BLaER1 treated with 17β-estradiol and CSF1 and Interleukin-3, amounts not matched to agents 10 nM and 100 nM (cell line): ENCODE data around the gene PIGN.
"Not testable (repeated sequence)": the region's sequence is repeated elsewhere in the genome, so short reads cannot be mapped to it uniquely, and the experiment has no call there.

Source experiments
- H3K27ac ChIP-seq, 11 experiments: shearing (Covaris generic); formaldehyde crosslinking; 2 replicates each; pipeline ENCODE4 v1.8.1; 2022
- H3K27me3 ChIP-seq, 11 experiments: shearing (Covaris generic); formaldehyde crosslinking; 2 replicates each; pipeline ENCODE4 v1.8.1; 2022
- H3K36me3 ChIP-seq, 11 experiments: shearing (Covaris generic); formaldehyde crosslinking; 2 replicates each; pipeline ENCODE4 v1.8.1; 2022
- H3K4me1 ChIP-seq, 10 experiments: shearing (Covaris generic); formaldehyde crosslinking; 2 replicates each; pipeline ENCODE4 v1.8.1; 2022
- H3K4me2 ChIP-seq, 11 experiments: shearing (Covaris generic); formaldehyde crosslinking; 2 replicates each; pipeline ENCODE4 v1.8.1; 2022
- H3K4me3 ChIP-seq, 10 experiments: shearing (Covaris generic); formaldehyde crosslinking; 2 replicates each; pipeline ENCODE4 v1.8.1; 2022
- H3K9ac ChIP-seq, 11 experiments: shearing (Covaris generic); formaldehyde crosslinking; 2 replicates each; pipeline ENCODE4 v1.8.1; 2022
- H3K9me3 ChIP-seq, 11 experiments: shearing (Covaris generic); formaldehyde crosslinking; replicated peaks in 1 of 11; 2 replicates each; pipeline ENCODE4 v1.8.1; 2022
- H4K20me1 ChIP-seq, 11 experiments: shearing (Covaris generic); formaldehyde crosslinking; 2 replicates each; pipeline ENCODE4 v1.8.1; 2022
- Cebpa-rat ChIP-seq, 11 experiments: shearing (Covaris generic); IDR thresholded peaks; 2 replicates each; pipeline ENCODE4 v1.8.1; 2022

PIGN gene

GRCh38 chr18:62175521-62175920 lies 11.3 kb downstream of the PIGN start:
- H4K20me1 ChIP-seq: peaks cover 0 to 5% (median 0%) of the 10 kb centered on the region in 11 experiments; a peak in 2 of 22 replicates
- H3K4me2 ChIP-seq: no peak overlapping the region
- no peak for TF ChIP-seq Cebpa-rat (IDR thresholded peaks at IDR 0.05)
- no peaks in the 10 kb centered on the region for H3K4me1 ChIP-seq
- H3K27ac ChIP-seq: no peak overlapping the region
- no peaks in the 10 kb centered on the region for H3K9me3 ChIP-seq
- no peaks in the 10 kb centered on the region for H3K27me3 ChIP-seq
- H3K36me3 ChIP-seq: peaks cover 0 to 22% (median 0%) of the 10 kb centered on the region in 11 experiments; a peak in 7 of 22 replicates
- no peak overlapping the region for H3K9ac ChIP-seq
- no peak overlapping the region for H3K4me3 ChIP-seq

- no peak for TF ChIP-seq Cebpa-rat (IDR thresholded peaks at IDR 0.05)
- no peaks in the 10 kb centered on the region for H4K20me1 ChIP-seq
Observed at GRCh38 chr18:62172298-62172697, 14.6 kb downstream of the PIGN start.

GRCh38 chr18:62170857-62171256 lies 16.0 kb downstream of the PIGN start:
- no peak overlapping the region for H3K4me3 ChIP-seq
- H3K36me3 ChIP-seq: peaks cover 0 to 19% (median 5%) of the 10 kb centered on the region in 11 experiments; a peak in 12 of 22 replicates
- H3K4me1 ChIP-seq: peaks cover 0 to 11% (median 5%) of the 10 kb centered on the region in 10 experiments; a peak in 12 of 20 replicates
- H3K27ac ChIP-seq: no peak overlapping the region
- no peaks in the 10 kb centered on the region for H4K20me1 ChIP-seq
- no peak overlapping the region for H3K9ac ChIP-seq
- H3K9me3 ChIP-seq: peaks cover 5 to 11% (median 10%) of the 10 kb centered on the region in 11 experiments; a peak in 21 of 22 replicates
- no peaks in the 10 kb centered on the region for H3K27me3 ChIP-seq
- no peak for TF ChIP-seq Cebpa-rat (IDR thresholded peaks at IDR 0.05)
- no peak overlapping the region for H3K4me2 ChIP-seq

More at GRCh38 chr18:62172298-62172697, 14.6 kb downstream of the PIGN start:
- H3K4me2 ChIP-seq: no peak overlapping the region
- H3K27ac ChIP-seq: no peak overlapping the region
- H3K27me3 ChIP-seq: no peaks in the 10 kb centered on the region
- H3K4me1 ChIP-seq: peaks cover 0 to 11% (median 5%) of the 10 kb centered on the region in 10 experiments; a peak in 12 of 20 replicates
- H3K4me3 ChIP-seq: no peak overlapping the region
- peaks cover 0 to 8% (median 0%) of the 10 kb centered on the region in 11 experiments; a peak in 1 of 22 replicates for H3K36me3 ChIP-seq
- no peak overlapping the region for H3K9ac ChIP-seq
- no peaks in the 10 kb centered on the region for H3K9me3 ChIP-seq

GRCh38 chr18:62166524-62166923 lies 20.3 kb downstream of the PIGN start:
- not testable (repeated sequence) for H3K27me3 ChIP-seq, H3K9ac ChIP-seq, H4K20me1 ChIP-seq, H3K27ac ChIP-seq, H3K4me3 ChIP-seq, H3K4me2 ChIP-seq
- Histone ChIP-seq H3K4me1 (peaks cover 0 to 11% (median 5%) of the 10 kb centered on the region in 10 experiments; a peak in 12 of 20 replicates), H3K36me3 (peaks cover 5 to 26% (median 17%) of the 10 kb centered on the region in 11 experiments; a peak in 16 of 22 replicates), H3K9me3 (peaks cover 21 to 30% (median 27%) of the 10 kb centered on the region in 11 experiments)

- peaks cover 0 to 11% (median 5%) of the 10 kb centered on the region in 10 experiments; a peak in 12 of 20 replicates for H3K4me1 ChIP-seq
- no peak overlapping the region for H3K27ac ChIP-seq
- H3K4me2 ChIP-seq: no peak overlapping the region
- TF ChIP-seq Cebpa-rat (IDR thresholded peaks at IDR 0.05): no peak
- no peaks in the 10 kb centered on the region for H3K27me3 ChIP-seq
- no peaks in the 10 kb centered on the region for H4K20me1 ChIP-seq
- H3K9ac ChIP-seq: no peak overlapping the region
- no peak overlapping the region for H3K4me3 ChIP-seq
- peaks cover 21 to 30% (median 27%) of the 10 kb centered on the region in 11 experiments for H3K9me3 ChIP-seq
- peaks cover 11 to 33% (median 17%) of the 10 kb centered on the region in 11 experiments; a peak in 20 of 22 replicates for H3K36me3 ChIP-seq
Observed at GRCh38 chr18:62165583-62165982, 21.3 kb downstream of the PIGN start.

- TF ChIP-seq Cebpa-rat (IDR thresholded peaks at IDR 0.05): no peak
- no peak overlapping the region for H3K9ac ChIP-seq
Observed at GRCh38 chr18:62164855-62165487, 21.9 kb downstream of the PIGN start.

GRCh38 chr18:62164310-62164709 lies 22.5 kb downstream of the PIGN start:
- H3K9me3 ChIP-seq: peaks cover 21 to 30% (median 27%) of the 10 kb centered on the region in 11 experiments
- H3K4me3 ChIP-seq: no peak overlapping the region
- no peak for TF ChIP-seq Cebpa-rat (IDR thresholded peaks at IDR 0.05)
- H3K27me3 ChIP-seq: no peaks in the 10 kb centered on the region
- no peak overlapping the region for H3K9ac ChIP-seq
- H3K36me3 ChIP-seq: peaks cover 16 to 45% (median 22%) of the 10 kb centered on the region in 11 experiments; a peak in 20 of 22 replicates
- no peaks in the 10 kb centered on the region for H4K20me1 ChIP-seq
- peaks cover 0 to 5% (median under 1%) of the 10 kb centered on the region in 10 experiments; a peak in 8 of 20 replicates for H3K4me1 ChIP-seq
- no peak overlapping the region for H3K4me2 ChIP-seq
- H3K27ac ChIP-seq: no peak overlapping the region

More at GRCh38 chr18:62164855-62165487, 21.9 kb downstream of the PIGN start:
- peaks cover 21 to 30% (median 27%) of the 10 kb centered on the region in 11 experiments for H3K9me3 ChIP-seq
- no peak overlapping the region for H3K4me2 ChIP-seq
- H3K4me1 ChIP-seq: peaks cover 0 to 11% (median 5%) of the 10 kb centered on the region in 10 experiments; a peak in 12 of 20 replicates
- H3K36me3 ChIP-seq: peaks cover 16 to 39% (median 20%) of the 10 kb centered on the region in 11 experiments; a peak in 20 of 22 replicates
- no peaks in the 10 kb centered on the region for H3K27me3 ChIP-seq
- H3K27ac ChIP-seq: no peak overlapping the region
- H4K20me1 ChIP-seq: no peaks in the 10 kb centered on the region
- no peak overlapping the region for H3K4me3 ChIP-seq

GRCh38 chr18:62157843-62158242 lies 29.0 kb downstream of the PIGN start:
- H3K4me2 ChIP-seq: no peak overlapping the region
- no peak overlapping the region for H3K9ac ChIP-seq
- H4K20me1 ChIP-seq: no peaks in the 10 kb centered on the region
- no peak for TF ChIP-seq Cebpa-rat (IDR thresholded peaks at IDR 0.05)
- H3K9me3 ChIP-seq: no peaks in the 10 kb centered on the region
- H3K27me3 ChIP-seq: no peaks in the 10 kb centered on the region
- no peaks in the 10 kb centered on the region for H3K4me1 ChIP-seq
- H3K4me3 ChIP-seq: no peak overlapping the region
- peaks cover 11 to 71% (median 37%) of the 10 kb centered on the region in 11 experiments; a peak in 20 of 22 replicates for H3K36me3 ChIP-seq
- no peak overlapping the region for H3K27ac ChIP-seq

GRCh38 chr18:62152844-62153243 lies 34.0 kb downstream of the PIGN start:
- Histone ChIP-seq H3K27me3 (no peaks in the 10 kb centered on the region), H3K9ac (no peak overlapping the region), H3K9me3 (no peaks in the 10 kb centered on the region), H3K27ac (no peak overlapping the region), H3K4me3 (no peak overlapping the region), H3K4me1 (no peaks in the 10 kb centered on the region), H3K36me3 (peaks cover 4 to 63% (median 29%) of the 10 kb centered on the region in 11 experiments; a peak in 20 of 22 replicates), H4K20me1 (no peaks in the 10 kb centered on the region), H3K4me2 (no peak overlapping the region)
- TF ChIP-seq Cebpa-rat (IDR thresholded peaks at IDR 0.05): no peak
